Fibroblast of skin of right quadriceps (primary cell): ENCODE data around the gene MAP3K1.

Experiments used
- DNase-seq: peaks from one replicate; pipeline ENCODE4 v3.0.0-alpha.2; 2013

Gene MAP3K1

DNA sequence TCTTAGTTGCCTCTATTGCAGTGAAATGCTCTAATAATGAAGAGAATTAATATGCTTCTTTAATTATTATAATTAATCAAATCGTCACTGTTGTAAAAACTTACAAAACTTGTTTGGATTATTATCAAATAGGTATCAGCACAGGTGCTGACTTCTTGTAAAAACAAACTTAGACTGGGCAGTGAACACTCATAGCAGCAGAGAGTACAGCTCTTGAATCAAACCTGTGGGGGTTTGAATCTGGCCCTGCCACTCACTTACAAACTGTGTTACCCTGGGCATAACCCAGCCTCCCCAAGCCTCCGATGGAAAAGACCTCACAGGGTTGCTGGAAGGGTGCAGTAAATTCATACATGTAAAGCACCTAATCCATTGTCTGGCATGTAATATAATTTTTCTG is 35.1 kb downstream of the MAP3K1 start:
- no peak for DNase-seq

DNA sequence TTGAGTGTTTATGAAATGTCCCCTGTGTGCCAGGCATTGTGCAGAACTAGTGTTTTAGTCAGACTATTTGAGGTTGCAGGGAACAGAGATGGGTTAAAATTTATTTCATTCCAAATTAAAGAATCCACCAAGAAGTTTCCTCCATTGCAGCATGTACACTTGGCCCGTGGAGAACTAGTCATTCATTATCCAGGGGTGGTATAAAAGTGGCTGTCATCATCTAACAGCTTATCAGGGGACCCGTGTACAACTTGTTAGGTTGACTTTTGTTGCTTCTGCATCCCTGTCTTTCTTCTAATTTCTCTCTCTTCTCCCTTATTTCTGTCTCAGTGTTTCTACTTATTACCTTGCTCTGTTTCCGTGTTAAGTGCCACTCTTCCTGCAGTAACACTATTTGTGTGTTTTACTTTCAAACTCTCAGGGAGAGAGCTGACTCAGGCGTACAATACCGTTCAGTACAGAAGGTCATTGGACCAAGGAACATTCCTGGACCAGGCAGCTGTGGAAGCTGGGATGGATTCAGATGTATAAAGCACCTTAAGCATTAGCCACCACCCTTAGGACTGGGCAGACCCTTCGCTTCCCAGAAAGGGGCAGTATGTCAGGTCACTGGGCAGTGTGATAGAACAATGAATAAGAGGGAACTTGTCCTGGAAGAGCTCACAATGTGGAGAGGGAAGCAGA is 36.1 kb downstream of the MAP3K1 start:
- DNase-seq = no peak

DNA sequence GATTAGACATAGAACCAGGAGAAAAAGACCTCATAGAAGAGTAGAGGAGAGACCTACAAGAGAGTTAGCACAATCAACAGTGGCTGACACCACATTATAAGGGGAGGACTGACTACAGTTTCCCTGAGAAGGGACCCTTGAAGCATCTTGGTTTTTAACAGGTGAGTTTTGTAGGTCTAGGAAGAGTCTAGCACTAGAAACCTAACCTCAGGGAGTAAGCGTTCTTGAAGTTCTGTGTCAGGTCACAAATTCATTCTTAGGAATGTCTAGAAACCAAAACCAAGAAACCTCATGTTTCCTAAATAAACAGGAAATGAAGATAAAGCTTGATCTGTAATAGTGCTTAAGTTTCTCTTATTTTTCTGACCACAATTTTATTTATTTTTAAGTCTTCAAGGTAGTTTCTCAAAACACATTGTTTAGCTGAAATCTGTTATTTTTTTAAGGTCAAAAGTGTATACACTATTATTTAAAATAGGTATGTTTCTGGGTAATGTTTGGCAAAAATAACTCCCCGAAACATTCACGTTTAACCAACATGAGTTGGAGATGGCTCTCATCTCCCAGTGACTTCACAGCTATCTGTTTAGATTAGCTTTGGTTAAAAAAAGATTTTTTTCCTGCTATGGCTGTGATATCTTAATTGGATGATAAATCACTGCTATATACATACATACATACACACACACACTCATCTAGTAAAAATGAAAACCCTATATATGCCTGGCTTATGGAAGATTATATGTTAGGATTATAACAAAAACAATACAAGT is 37.1 kb downstream of the MAP3K1 start:
- DNase-seq = peak; percentile 19

DNA sequence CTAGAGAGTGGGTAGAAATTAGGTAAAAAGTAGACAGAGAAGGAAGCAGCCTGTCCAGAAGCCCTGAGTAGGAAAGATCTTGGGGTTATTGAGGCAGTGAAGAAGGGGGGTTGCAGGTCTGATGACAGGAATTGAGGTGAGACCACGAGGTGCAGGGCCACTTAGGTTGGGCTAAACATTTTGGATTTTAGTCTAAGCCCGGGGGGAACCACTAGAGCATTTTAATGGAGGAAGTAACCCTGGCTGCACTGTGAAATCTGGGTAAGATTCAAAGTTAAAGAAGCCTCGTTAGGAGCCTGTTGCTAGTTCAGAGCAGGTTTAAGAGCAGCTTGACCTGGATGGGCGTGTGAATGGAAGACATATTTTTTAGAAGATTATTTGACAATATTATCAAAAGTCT is 38.3 kb downstream of the MAP3K1 start:
- no peak for DNase-seq

DNA sequence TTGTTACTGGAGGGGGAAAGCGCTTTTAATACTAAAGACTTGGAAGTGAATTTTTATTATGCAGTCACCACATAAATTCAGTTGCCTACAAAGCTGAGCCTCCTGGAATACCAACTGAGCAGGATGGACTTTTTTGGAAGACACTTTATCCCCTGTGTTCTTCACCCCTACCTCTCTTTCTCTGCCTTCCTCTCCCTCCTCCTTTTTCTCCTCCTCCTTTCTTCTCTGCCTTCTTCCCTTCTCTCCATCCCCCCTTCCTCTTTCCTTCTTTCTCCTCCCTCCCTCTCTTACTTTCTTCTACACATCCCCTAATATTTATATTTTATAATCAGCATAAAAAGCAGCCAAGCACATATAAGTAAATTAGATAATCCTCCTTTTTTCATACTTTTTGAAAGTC is 39.6 kb downstream of the MAP3K1 start:
- no peak for DNase-seq

DNA sequence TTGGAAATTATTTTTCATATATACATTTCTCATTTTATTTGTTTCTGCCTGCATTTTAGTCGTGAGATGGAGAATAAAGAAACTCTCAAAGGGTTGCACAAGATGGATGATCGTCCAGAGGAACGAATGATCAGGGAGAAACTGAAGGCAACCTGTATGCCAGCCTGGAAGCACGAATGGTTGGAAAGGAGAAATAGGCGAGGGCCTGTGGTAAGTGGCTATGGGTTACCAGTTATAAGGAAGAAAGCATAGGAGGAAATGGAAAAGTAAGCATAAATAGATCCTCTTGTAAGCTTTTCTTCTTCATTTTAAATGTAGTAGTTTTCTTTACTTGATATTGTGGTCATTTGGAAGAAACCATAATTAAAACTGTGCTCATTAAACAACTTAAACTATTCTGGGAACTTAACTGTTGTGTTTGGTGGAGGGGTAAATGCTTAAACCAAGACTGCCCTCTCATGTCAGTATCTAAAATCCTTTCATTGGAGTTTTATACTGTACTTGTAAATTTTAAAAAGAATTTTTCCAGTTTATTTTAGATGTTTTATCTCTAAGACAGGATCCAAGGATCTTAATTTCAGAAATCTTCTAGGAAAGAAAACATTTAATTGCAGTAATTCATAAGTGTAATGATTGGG is 41.3 kb downstream of the MAP3K1 start:
- DNase-seq = no peak

DNA sequence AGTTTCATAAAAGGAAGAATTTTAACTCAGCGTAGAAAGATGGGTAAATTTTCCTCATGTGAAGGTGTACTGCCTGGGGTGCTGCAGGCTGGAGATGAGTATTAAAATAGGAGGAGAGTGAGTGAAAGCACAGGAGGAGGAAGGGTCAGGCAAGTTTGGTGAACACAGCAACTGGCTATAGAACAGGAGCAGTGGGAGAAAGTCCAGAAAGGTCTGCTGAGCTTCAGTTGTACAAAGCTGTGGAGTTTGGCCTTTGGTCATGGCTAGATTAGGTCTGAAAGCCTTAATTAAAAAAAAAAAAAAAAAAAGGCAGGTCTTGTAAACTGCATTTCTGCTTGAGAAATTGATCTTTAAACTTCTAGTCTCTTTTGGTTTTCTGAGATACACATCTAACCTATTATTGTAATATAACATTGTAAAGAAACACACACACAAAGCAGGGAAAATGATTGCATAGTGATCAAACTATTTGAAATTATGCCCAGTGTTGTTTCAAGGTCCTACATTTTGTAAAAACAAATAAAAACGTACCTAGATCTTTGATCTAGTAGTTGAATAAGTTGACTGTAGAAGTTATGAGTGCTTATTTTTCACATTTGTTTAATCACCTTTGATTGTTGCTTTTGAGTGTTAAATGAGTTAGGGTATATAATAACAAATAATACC is 43.6 kb downstream of the MAP3K1 start:
- no peak for DNase-seq

DNA sequence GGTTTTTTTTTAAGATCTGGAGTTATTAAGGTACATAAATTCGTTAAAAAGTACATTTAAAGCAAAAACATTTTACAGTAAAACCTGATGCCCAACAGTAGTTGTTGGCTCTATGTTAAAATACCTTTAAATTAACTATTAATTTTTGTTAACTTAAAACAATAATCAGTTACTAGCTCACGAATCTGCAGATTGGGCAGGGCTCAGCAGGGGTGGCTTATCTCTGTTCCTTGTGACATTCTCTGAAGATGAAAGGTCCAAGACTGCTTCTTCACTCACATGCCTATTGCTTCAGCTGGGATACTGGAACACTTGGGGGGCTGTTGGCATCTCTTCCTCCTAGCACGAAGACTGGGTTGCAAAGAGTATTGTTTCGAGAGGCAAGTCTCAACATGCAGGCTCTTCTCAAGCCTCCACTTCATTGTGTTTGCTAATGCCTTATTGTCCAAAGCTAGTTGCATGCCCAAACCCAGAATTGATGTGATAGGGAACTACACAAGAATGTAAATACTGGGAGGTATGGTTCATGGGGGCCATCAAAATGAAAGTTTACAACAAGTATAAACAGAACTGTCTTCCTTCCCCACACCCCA is 46.6 kb downstream of the MAP3K1 start:
- no peak for DNase-seq

DNA sequence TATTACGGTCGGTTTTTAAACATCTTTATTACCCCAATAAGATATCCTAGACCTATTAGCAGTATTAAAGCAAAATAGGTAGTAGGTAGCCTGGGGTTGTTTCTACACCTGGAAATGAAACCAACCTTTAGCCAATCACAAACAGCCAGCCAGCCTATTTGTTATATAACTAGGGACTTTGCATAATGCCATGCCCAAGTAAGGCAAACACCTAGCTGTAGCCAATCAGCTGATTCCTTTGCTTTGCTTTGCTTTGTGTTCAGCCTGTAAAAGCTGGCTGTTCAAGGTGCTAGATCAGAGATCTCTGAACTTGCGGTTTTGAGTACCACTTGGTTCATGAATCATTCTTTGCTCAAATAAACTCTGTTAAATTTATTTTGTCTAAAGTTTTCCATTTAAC is 47.6 kb downstream of the MAP3K1 start:
- DNase-seq = no peak

DNA sequence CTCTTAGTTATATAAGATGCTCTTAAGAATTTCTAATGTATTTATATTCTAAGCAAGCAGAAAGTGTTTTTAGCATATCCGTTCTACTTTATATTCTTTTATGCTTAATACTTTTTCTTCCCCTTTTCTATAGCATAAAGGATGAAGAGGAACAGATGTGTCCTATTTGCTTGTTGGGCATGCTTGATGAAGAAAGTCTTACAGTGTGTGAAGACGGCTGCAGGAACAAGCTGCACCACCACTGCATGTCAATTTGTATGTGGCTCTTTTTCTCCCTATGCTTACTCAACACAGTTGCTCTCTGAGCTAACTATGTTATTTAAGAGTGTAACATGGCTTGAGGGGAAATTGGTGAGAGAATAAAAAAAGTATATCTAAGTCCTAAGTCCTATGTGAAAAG is 56.4 kb downstream of the MAP3K1 start:
- DNase-seq = no peak

DNA sequence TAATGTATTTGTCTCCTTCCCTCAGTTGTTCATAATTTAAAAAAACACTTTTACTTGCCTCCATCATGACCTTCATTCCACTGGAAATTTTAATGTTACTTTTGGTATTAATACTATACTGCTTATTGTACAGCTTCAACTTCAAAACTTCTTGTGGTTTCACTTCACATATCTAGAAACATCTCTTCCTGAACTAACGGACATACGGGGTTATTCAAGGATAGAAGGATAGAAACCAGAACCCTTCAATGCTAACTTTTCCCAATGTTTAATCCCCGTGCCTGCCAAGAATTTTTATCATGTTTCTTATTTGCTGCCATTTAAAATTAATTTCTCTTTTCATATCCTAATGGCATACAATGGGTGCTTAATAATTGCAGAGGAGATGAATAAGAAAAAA is 57.7 kb downstream of the MAP3K1 start:
- DNase-seq = no peak

DNA sequence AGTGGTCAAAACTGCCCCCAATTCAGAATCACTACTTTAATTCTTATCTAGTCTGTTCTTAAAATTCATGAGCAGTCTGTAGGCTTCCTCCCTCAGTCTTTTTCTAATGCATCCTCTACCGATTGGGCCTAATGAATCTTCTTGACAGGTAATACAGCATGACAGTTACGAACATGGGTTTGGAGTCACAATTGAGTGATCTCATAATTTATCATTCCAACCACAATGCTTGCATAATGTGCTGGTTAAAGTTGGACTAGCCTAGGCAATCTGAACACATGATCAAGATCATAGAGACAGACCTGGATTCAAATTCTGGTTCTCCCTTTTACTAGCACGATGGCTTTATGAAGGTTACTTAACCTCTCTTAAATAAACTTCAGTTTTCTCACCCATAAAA is 61.0 kb downstream of the MAP3K1 start:
- DNase-seq = peak; percentile 10

DNA sequence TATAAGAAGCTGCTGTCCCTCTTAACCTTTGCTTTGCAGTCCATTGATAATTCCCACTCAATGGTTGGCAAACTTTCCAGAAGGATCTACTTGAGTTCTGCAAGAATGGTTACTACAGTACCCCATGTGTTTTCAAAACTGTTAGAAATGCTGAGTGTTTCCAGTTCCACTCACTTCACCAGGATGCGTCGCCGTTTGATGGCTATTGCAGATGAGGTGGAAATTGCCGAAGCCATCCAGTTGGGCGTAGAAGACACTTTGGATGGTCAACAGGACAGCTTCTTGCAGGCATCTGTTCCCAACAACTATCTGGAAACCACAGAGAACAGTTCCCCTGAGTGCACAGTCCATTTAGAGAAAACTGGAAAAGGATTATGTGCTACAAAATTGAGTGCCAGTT is 66.2 kb downstream of the MAP3K1 start:
- no peak for DNase-seq

DNA sequence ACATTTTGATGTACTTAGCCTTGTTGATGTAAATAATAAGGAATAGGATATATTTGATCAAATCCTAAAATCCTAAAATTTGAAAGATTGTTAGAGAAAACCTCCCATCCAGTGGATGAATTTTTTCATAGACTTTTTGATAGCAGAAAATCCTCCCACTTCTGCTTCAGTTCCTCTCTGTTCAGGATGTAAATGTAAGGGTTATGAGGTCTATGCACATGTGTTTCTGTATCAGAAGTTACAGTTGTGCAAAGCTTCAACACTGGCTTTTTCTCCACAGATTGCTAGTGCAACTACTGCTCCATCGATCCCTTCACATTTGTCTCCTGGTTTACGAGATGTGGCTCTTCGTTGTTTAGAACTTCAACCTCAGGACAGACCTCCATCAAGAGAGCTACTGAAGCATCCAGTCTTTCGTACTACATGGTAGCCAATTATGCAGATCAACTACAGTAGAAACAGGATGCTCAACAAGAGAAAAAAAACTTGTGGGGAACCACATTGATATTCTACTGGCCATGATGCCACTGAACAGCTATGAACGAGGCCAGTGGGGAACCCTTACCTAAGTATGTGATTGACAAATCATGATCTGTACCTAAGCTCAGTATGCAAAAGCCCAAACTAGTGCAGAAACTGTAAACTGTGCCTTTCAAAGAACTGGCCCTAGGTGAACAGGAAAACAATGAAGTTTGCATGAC is 78.1 kb downstream of the MAP3K1 start:
- DNase-seq = no peak

DNA sequence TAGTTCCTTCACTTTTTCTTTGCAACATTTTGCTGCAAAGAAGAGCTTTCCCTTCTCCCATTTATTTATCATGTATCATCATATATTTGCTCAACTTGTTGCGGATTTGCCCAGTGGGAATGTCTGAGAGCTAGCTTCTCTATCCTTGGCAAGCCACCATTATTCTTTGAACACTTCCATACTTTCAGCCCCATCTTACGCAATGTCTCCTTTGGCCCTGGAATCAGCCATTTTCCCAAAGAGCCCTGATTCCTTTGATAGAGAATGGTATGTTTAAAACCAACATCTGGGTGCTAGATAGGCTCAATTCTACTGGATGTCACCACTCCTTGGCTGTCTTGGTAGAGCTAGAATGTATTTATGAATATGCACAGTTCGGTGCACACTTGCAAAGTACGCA is 81.4 kb downstream of the MAP3K1 start:
- DNase-seq = no peak

DNA sequence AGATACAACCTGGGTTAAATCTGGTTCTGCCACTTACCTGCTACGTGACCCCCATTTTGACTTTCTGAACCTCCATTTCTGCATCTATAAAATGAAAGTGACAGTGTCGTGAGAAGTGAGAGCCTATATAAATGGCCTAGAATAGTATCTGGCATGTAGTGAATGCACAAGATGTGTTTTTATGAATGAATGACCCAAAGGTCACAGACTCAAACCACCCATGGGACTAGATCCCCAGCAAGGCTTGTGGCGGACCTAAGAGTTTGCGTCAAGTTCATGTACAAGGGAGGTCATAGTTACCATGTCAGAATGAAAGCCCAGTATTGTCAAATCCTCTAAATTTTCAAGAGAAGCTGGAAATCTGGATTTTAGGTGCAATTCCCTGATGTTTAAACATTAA is 82.9 kb downstream of the MAP3K1 start:
- no peak for DNase-seq

DNA sequence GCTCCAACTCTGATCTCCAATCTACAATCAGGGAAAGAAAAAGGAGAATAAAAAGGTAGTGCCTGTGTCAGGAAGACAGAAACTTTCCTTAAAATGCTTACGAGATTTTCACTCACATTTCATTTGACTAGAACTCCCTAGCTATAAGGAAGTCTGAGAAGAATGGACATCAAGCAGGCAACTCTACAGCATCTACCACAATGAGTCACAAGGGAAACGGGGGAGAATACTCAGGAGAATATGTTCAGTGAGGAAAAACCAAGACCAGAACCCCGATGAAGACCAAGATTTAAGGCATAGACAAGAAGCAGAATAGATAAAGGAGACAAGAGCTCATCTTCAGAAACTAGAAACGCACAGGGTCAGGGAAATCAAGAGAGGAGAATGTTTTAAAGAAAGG is 85.0 kb downstream of the MAP3K1 start:
- peak; percentile 49 for DNase-seq

DNA sequence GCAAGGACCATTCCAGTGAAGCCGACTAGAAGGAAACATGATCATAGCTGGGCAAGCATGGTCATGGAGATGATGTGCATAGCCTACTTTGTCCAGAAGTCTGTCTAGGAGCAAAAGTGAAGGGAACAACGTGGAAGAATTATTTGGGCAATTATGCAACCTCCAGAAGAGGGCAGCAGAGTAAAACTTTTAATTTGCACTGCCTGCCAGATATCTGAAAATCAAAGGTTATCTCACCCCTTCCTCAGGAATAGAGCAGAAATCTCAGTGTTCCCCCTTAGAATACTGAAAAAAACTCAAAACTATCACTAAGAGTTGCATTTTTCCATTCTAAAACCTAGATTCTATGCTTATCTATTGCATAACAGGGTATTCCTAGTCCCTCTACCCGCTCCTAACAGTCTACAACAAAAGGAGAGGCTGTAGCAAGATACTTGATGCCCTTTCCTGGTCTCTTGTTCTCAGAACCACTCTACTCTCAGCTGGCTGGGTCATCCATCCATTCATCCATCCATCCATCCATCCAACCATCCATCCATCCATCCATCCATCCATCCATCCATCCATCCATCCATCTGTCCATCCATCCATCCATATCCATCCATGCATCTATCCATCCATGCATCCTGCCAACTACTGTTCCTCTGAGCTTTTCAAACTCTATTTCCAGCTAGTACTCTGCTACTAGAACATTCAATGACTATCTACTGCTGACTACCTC is 85.7 kb downstream of the MAP3K1 start:
- peak; percentile 32 for DNase-seq

DNA sequence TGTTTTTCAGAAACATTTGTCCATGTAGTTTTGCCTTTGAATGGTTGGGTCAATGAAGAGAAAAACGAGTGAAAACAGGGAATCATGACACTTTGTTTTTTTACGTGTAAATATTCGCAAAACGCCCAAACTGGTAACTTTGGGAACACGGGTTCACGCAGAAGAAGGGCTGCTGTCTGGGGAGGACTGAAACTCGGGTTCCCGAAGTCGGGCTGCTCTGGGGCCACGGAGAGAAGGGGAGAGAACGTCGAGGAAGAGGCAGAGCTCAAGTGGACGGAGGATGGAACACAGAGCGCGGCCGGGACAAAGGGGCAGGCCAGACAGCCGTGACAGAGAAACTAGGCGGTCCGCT is 93.6 kb downstream of the MAP3K1 start:
- DNase-seq = no peak

DNA sequence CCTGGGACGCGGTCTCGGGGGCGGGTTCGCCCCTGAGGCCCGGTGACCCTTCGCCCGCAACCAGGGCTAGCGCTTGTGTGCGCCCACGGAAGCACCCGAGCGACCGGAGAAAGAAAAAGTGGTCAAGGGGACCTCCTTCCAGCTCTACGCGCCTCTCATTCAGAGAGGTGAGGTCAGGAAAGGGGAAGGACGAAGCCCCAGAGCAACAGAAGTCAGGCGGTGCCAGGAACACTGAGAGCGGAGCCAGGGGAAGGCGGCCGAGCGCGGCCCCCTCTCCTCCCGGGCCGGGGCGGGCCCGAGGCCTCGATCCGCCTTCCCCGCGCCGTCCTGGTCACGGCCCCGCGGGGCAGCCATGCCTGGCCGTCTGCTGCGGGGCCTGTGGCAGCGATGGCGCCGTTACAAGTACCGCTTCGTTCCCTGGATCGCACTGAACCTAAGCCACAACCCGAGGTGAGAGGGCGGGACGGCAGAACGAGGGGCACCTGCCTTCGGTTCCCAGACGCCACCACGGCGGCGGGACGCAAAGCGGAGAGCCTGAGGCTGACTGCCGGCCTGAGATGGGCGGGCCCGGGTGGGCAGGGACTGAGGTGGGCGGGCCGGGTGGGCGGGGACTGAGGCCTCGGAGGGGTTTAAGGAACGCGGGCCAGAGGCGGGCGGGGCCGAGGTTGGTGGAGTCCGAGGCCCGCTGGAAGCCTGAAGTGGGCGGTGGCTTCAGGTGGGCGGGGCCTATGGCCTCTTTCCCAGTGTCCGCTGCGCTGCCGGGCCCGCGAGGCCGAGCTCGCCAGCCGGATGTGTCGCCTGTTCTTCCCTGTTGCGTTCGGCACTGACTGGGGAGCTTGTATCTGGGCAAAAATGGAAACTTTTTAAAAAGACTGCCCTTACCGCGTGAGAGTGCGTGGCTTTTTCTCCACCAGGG is 94.2 kb downstream of the MAP3K1 start, which contains the start of gene SETD9:
Gene SETD9, plus strand, starts transcription at position 303 of the 916 bp plus-strand sequence. Its CDS starts 50 bp downstream, at position 353.
- peak; percentile 97 for DNase-seq
